Measurements from ENCODE around the gene THY1. TPM values are rescaled to one million over a fixed set of nuclear protein-coding genes. Genes with fewer than 3 reads are reported as not detected.

The THY1 gene
- total RNA-seq, 1 experiment from 2014 or later = 13.7 TPM

Other genes starting within 250 kb of the THY1 start
- gene NHERF4, start 237.7 kb downstream of the THY1 start, total RNA-seq (2021; ENCODE audit: unreplicated experiment) = 0.23 TPM
- gene CBL, start 216.8 kb downstream of the THY1 start, total RNA-seq (2021; ENCODE audit: unreplicated experiment) = 69.9 TPM
- 27.2 TPM for gene MCAM, start 106.0 kb downstream of the THY1 start, total RNA-seq (2021; ENCODE audit: unreplicated experiment)
- gene RNF26, start 88.6 kb downstream of the THY1 start, total RNA-seq (2021; ENCODE audit: unreplicated experiment) = 69.0 TPM
- not detected for gene C1QTNF5, start 82.3 kb downstream of the THY1 start, total RNA-seq (2021; ENCODE audit: unreplicated experiment)
- not detected for gene MFRP, start 76.5 kb downstream of the THY1 start, total RNA-seq (2021; ENCODE audit: unreplicated experiment)
- gene USP2, start 41.5 kb downstream of the THY1 start, total RNA-seq (2021; ENCODE audit: unreplicated experiment) = 3.1 TPM